HEK293 (cell line): Measurements from ENCODE around the gene DISP3.

Experiments
- CTCF ChIA-PET: fragments of 350-600 bp; formaldehyde crosslinking; extraction: SDS; loops from one replicate; lab custom pipeline; 2021; ENCODE audit warnings: antibody characterized with exemption; lab: Yijun Ruan, JAX
- POLR2A ChIA-PET: fragments of 300-600 bp; formaldehyde crosslinking; extraction: SDS; loops from one replicate; lab custom pipeline; 2020; ENCODE audit warnings: antibody characterized with exemption, inconsistent platforms; lab: Yijun Ruan, JAX
- H3K27ac ChIP-seq: fragments of 200-500 bp; sonication (Bioruptor generic); 2 replicates; pipeline ENCODE4 v1.5.1; 2014; ENCODE audit warnings: low read depth, low read length, control low read depth, inconsistent platforms; ENCODE audit errors: extremely low read depth
- H3K36me3 ChIP-seq, 2 experiments: fragments of 200-500 bp in 1 of 2; sonication (Bioruptor generic) in 1 of 2; 1 replicate in 1 of 2; 2 replicates in 1 of 2; pipeline ENCODE4 v1.5.1; 2014 to 2017; ENCODE audit warnings: inconsistent platforms in 2 of 2, low read length in 2 of 2; ENCODE audit not compliant: control insufficient read depth in 2 of 2, insufficient read depth in 1 of 2
- H3K4me1 ChIP-seq: fragments of 200-500 bp; sonication (Bioruptor generic); 2 replicates; pipeline ENCODE4 v1.5.1; 2014; ENCODE audit warnings: mild to moderate bottlenecking, low read length, inconsistent platforms; ENCODE audit not compliant: control insufficient read depth, insufficient read depth
- H3K4me3 ChIP-seq: 2 replicates; pipeline ENCODE4 v1.5.1; 2011; ENCODE audit warnings: low read depth, mild to moderate bottlenecking, control low read depth, low read length, moderate library complexity
- H3K9me3 ChIP-seq: fragments of 200-500 bp; sonication (Bioruptor generic); 2 replicates; pipeline ENCODE4 v1.5.1; 2014; ENCODE audit warnings: low read depth, low read length, inconsistent platforms; ENCODE audit not compliant: control insufficient read depth, insufficient read depth
- FEZF1 ChIP-seq: fragments of 450-650 bp; formaldehyde crosslinking; IDR thresholded peaks from 2 replicates; pipeline ENCODE4 v1.5.1; 2016; ENCODE audit warnings: missing biosample characterization, missing genetic modification characterization
- GFI1B ChIP-seq: fragments of 450-650 bp; formaldehyde crosslinking; IDR thresholded peaks from 2 replicates; pipeline ENCODE4 v1.5.1; 2016; ENCODE audit warnings: missing biosample characterization, missing genetic modification characterization
- IKZF3 ChIP-seq: fragments of 450-650 bp; IDR thresholded peaks from 2 replicates; pipeline ENCODE4 v1.5.0; 2018; ENCODE audit warnings: missing biosample characterization, mild to moderate bottlenecking, missing genetic modification characterization, moderate library complexity
- KLF9 ChIP-seq: fragments of 450-650 bp; formaldehyde crosslinking; IDR thresholded peaks from 2 replicates; pipeline ENCODE4 v1.5.1; 2016; ENCODE audit warnings: missing biosample characterization, missing genetic modification characterization, low read depth
- MYNN ChIP-seq: fragments of 450-650 bp; formaldehyde crosslinking; IDR thresholded peaks from 2 replicates; pipeline ENCODE4 v1.5.1; 2016; ENCODE audit warnings: missing biosample characterization, missing genetic modification characterization, borderline replicate concordance
- TRIM28 ChIP-seq: IDR thresholded peaks from 2 replicates; pipeline ENCODE4 v1.6.1; 2011; ENCODE audit warnings: low read length, control low read depth, borderline replicate concordance
- ZFP37 ChIP-seq: fragments of 450-650 bp; formaldehyde crosslinking; IDR thresholded peaks from 2 replicates; pipeline ENCODE4 v1.5.1; 2016; ENCODE audit warnings: missing biosample characterization, missing genetic modification characterization
- ZNF112 ChIP-seq: fragments of 450-650 bp; formaldehyde crosslinking; IDR thresholded peaks from 2 replicates; pipeline ENCODE4 v1.5.0; 2017; ENCODE audit warnings: missing biosample characterization, missing genetic modification characterization
- ZNF114 ChIP-seq: fragments of 450-650 bp; formaldehyde crosslinking; IDR thresholded peaks from 2 replicates; pipeline ENCODE4 v1.5.0; 2017; ENCODE audit warnings: missing biosample characterization, missing genetic modification characterization
- ZNF184 ChIP-seq: fragments of 450-650 bp; IDR thresholded peaks from 2 replicates; pipeline ENCODE4 v1.5.1; 2018; ENCODE audit warnings: missing biosample characterization, mild to moderate bottlenecking, missing genetic modification characterization
- ZNF202 ChIP-seq: fragments of 450-650 bp; formaldehyde crosslinking; IDR thresholded peaks from 2 replicates; pipeline ENCODE4 v1.5.1; 2016; ENCODE audit warnings: missing biosample characterization, missing genetic modification characterization, borderline replicate concordance
- ZNF629 ChIP-seq: fragments of 450-650 bp; formaldehyde crosslinking; IDR thresholded peaks from 2 replicates; pipeline ENCODE4 v1.5.1; 2017; ENCODE audit warnings: missing biosample characterization, missing genetic modification characterization
- ZNF747 ChIP-seq: fragments of 450-650 bp; formaldehyde crosslinking; IDR thresholded peaks from 2 replicates; pipeline ENCODE4 v1.5.1; 2016; ENCODE audit warnings: missing biosample characterization, missing genetic modification characterization
- ZSCAN16 ChIP-seq: fragments of 450-650 bp; formaldehyde crosslinking; IDR thresholded peaks from 2 replicates; pipeline ENCODE4 v1.5.1; 2016; ENCODE audit warnings: missing biosample characterization, missing genetic modification characterization
- TF ChIP-seq, protein P1 (sequence below): fragments of 450-650 bp; formaldehyde crosslinking; IDR thresholded peaks from 2 replicates; pipeline ENCODE4 v1.5.1; 2016; ENCODE audit warnings: missing biosample characterization, missing genetic modification characterization
- TF ChIP-seq, protein P2 (sequence below): fragments of 450-650 bp; formaldehyde crosslinking; IDR thresholded peaks from 2 replicates; pipeline ENCODE4; 2016; ENCODE audit warnings: missing biosample characterization, missing genetic modification characterization
- TF ChIP-seq, protein P3 (sequence below): fragments of 450-650 bp; formaldehyde crosslinking; IDR thresholded peaks from 2 replicates; pipeline ENCODE4 v1.5.1; 2016; ENCODE audit warnings: missing biosample characterization, missing genetic modification characterization

Gene DISP3

DNA sequence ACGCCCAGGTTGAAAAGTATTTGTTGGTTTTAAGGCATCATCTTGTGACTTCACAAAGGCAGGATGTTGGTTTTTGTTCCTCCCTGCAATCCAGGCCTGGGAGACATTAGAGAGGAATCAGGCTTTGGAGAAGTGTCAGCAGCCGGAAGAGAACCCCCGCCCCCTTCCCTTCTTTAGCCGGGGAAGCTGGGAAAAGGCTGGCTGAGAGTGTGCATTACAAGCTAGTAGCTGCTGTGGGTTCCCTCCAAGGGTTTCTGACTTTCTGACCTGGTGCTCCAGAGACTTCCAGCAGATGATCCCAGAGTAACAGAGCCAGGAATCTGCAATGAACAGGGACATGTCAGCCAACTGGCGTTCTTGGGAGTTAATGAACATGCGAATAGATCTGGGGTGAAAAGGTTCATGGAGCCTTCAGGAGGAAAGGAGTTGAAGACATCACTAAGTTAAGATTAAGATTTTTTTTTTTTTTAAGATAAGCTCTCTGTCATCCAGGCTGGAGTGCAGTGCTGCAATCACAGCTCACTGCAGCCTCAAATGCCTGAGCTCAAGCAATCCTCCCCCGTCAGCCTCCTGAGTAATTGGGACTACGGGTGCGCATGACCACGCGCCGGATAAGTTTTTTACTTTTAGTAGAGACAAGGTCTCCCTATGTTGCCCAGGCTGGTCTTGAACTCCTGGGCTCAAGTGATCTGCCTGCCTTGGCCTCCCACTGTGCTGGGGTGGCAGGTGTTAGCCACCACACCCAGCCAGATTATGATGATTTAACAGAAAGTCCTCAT is 7.5 kb downstream of the DISP3 start (continued):
- TF ChIP-seq, protein P1, sequence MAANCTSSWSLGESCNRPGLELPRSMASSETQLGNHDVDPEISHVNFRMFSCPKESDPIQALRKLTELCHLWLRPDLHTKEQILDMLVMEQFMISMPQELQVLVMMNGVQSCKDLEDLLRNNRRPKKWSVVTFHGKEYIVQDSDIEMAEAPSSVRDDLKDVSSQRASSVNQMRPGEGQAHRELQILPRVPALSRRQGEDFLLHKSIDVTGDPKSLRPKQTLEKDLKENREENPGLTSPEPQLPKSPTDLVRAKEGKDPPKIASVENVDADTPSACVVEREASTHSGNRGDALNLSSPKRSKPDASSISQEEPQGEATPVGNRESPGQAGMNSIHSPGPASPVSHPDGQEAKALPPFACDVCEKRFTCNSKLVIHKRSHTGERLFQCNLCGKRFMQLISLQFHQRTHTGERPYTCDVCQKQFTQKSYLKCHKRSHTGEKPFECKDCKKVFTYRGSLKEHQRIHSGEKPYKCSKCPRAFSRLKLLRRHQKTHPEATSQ (tag by site-specific recombination) = no peak
- TF ChIP-seq KLF9 (no peak), GFI1B (tag by site-specific recombination) (no peak)

DNA sequence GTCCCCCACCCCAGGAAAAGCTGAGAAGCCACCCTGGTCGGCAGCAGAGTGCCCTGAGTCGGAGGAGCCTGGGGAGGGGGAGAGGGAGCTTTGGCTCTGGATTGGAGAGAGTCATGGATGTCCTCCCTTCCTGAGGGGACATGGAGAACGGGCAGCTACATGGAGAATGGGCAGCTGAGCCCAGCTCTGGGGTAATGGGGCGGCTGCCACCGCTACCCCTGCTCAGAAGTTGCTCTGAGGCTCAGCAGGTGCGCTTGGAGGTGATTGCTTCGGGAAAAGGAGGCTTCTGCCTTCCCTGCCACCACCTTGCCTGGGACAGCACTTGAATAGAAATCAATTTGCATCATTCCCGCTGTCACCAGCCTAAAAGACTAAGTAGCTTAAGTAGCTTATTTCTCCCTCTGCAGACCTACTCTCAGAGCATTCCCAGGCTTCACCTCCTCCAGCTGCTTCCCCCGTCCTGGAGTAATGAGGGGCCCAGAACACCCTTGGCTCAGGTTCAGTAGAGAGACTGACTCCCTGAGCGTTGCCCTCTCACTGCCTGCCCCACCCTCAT is 8.3 kb downstream of the DISP3 start:
- no peaks in the 10 kb centered on the region for H3K9me3 ChIP-seq
- no peaks in the 10 kb centered on the region for H3K4me1 ChIP-seq
- TF ChIP-seq IKZF3 (tag by site-specific recombination) (no peak), ZNF629 (tag by site-specific recombination) (no peak), ZNF202 (tag by site-specific recombination) (no peak), ZNF747 (tag by site-specific recombination) (no peak)
- ChIA-PET POLR2A (interaction anchor here (0.6 kb wide), 1 partner anchor 150 kb away, joined by 3 read pairs; no protein-coding TSS in a partner anchor), CTCF (interaction anchor here (0.7 kb wide), 1 partner anchor 175 kb away, joined by 3 read pairs; no protein-coding TSS in a partner anchor)
- H3K36me3 ChIP-seq = no peaks in the 10 kb centered on the region
- no peak overlapping the region for H3K27ac ChIP-seq
- H3K4me3 ChIP-seq = no peak overlapping the region

DNA sequence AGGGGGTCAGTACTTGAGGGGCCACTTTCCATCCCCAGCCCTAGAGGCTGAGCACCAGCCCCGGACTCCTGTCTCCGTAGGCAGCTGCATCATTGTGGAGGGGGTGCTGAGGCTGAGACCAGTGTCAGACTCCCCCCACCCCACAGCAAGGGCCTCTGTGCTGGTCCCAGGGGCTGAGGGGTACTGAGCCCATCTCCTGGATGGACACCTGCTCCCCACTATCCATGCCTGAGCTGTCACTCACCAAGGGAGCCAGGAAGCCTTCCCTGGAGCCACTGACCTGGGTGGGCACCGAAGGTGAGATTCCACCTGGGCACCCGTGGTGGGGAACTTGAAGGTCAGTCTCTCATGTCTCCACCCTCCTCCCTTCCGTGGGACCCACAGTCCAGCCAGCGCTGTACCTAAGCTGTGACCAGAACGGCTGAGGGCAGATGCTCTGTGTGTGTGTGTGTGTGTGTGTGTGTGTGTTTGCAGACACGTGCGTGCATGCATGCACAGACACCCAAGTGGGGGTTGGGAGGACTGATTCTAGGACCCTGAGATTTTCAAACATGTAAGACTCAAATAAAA is 9.3 kb downstream of the DISP3 start:
- POLR2A ChIA-PET = interaction anchor here (0.7 to 0.8 kb wide), 2 partner anchors 9 to 150 kb away, joined by 3 read pairs; partner anchors contain the start of gene DISP3
- no peak for TF ChIP-seq TRIM28
- no peak for TF ChIP-seq ZNF114
- no peak for TF ChIP-seq FEZF1 (tag by site-specific recombination)
- TF ChIP-seq ZFP37 = no peak
- CTCF ChIA-PET = interaction anchor here (0.7 kb wide), 2 partner anchors 19 to 176 kb away, joined by 3 read pairs; no protein-coding TSS in a partner anchor
- H3K36me3 ChIP-seq = no peaks in the 10 kb centered on the region
- H3K27ac ChIP-seq = no peak overlapping the region
- no peaks in the 10 kb centered on the region for H3K4me1 ChIP-seq
- H3K4me3 ChIP-seq = no peak overlapping the region
- H3K9me3 ChIP-seq = no peaks in the 10 kb centered on the region

DNA sequence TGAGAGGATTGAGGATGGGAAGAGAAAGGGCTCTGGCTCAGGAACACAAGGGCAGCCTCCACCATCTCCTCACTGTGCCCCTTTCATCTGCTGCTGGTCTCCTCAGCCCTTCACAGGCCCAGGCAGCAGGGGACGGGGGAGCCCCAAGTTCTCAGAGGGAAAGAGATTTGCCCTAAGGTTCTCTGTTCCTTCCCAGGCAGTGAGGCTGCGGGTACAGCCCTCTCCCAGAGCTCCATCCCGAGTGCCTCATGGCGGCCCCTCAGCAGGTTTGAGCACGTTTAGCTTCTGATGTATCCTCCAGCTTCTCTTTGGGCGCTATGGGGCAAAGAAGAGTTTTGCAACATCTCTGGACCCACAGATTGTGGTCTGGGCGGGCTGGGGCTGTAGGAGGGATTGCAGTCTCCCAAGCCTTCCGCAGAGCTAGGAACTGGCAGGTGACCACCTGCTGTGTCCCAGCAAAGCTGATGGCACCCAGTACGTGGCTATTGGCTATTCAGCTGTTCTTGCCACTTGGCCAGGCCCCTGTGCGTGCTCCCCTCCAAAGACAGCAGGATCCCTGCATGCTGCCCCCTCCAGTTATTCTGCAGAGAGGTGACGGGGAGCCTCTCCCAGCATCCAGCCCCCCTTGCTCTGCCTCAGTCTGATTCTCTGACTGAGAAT is 10.1 kb downstream of the DISP3 start:
- no peaks in the 10 kb centered on the region for H3K36me3 ChIP-seq
- H3K9me3 ChIP-seq = no peaks in the 10 kb centered on the region
- H3K27ac ChIP-seq = no peak overlapping the region
- CTCF ChIA-PET = interaction anchor here (0.5 to 0.7 kb wide), 2 partner anchors 18 to 169 kb away, joined by 3 read pairs; no protein-coding TSS in a partner anchor
- H3K4me1 ChIP-seq = no peaks in the 10 kb centered on the region
- no peak overlapping the region for H3K4me3 ChIP-seq
- POLR2A ChIA-PET = interaction anchor here (0.7 to 0.8 kb wide), 2 partner anchors 10 to 150 kb away, joined by 3 read pairs; partner anchors contain the start of gene DISP3
- TF ChIP-seq ZSCAN16 (tag by site-specific recombination) = no peak
- TF ChIP-seq, protein P2, sequence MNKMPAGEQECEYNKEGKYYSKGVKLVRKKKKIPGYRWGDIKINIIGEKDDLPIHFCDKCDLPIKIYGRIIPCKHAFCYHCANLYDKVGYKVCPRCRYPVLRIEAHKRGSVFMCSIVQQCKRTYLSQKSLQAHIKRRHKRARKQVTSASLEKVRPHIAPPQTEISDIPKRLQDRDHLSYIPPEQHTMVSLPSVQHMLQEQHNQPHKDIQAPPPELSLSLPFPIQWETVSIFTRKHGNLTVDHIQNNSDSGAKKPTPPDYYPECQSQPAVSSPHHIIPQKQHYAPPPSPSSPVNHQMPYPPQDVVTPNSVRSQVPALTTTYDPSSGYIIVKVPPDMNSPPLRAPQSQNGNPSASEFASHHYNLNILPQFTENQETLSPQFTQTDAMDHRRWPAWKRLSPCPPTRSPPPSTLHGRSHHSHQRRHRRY (tag by site-specific recombination) = no peak
- no peak for TF ChIP-seq MYNN (tag by site-specific recombination)
- TF ChIP-seq ZNF184 = no peak
- TF ChIP-seq, protein P3, sequence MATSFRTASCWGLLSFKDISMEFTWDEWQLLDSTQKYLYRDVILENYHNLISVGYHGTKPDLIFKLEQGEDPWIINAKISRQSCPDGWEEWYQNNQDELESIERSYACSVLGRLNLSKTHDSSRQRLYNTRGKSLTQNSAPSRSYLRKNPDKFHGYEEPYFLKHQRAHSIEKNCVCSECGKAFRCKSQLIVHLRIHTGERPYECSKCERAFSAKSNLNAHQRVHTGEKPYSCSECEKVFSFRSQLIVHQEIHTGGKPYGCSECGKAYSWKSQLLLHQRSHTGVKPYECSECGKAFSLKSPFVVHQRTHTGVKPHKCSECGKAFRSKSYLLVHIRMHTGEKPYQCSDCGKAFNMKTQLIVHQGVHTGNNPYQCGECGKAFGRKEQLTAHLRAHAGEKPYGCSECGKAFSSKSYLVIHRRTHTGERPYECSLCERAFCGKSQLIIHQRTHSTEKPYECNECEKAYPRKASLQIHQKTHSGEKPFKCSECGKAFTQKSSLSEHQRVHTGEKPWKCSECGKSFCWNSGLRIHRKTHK (tag by site-specific recombination) = no peak
- no peak for TF ChIP-seq ZNF112 (tag by site-specific recombination)
- TF ChIP-seq, all 188 proteins: peak for 0
